ENCODE measurements around the gene RBP5. TPM values are rescaled to one million over a fixed set of nuclear protein-coding genes. Genes with fewer than 3 reads are reported as not detected.

The RBP5 gene
- total RNA-seq, 1 experiment from 2014 or later: 2.7 TPM

GRCh38 chr12:7093486-7093885 lies 35.2 kb downstream of the RBP5 start:
- Mint-ChIP-seq H3K36me3 (ENCODE audit: insufficient read depth in 1 of 3, low read depth in 3 of 3) (peaks cover 8 to 10% (median 8%) of the 10 kb centered on the region in 3 experiments; a peak in 6 of 7 replicates), H3K27me3 (ENCODE audit: low read depth) (peaks cover 10% of the 10 kb centered on the region), H3K9me3 (no peaks in the 10 kb centered on the region), H3K27ac (no peak overlapping the region), H3K4me3 (no peak overlapping the region), H3K4me1 (peaks cover 33 to 34% of the 10 kb centered on the region in 2 experiments)
- H4K8ac ChIP-seq (replicated peaks; ENCODE audit: insufficient read length, low read depth, low read length): no peak overlapping the region
- no peak overlapping the region for H3K23ac ChIP-seq (ENCODE audit: insufficient read length, low read depth, low read length)
- H4K5ac ChIP-seq (ENCODE audit: insufficient read length, low read depth, low read length): no peak overlapping the region
- no peak overlapping the region for H3K14ac ChIP-seq (ENCODE audit: insufficient read depth, low read length)
- no peaks in the 10 kb centered on the region for H3K79me1 ChIP-seq (ENCODE audit: insufficient read depth, low read depth, low read length, poor library complexity, severe bottlenecking)
- DNase-seq: no peak
- no peak overlapping the region for H2BK5ac ChIP-seq (ENCODE audit: insufficient read length, low read length)
- no peak overlapping the region for H2AK5ac ChIP-seq (ENCODE audit: insufficient read length, low read length)
- H2BK120ac ChIP-seq (ENCODE audit: low read depth, low read length, poor library complexity, severe bottlenecking): no peak overlapping the region
- H3K4ac ChIP-seq (ENCODE audit: low read depth, low read length): no peak overlapping the region
- no peak overlapping the region for H3K9ac ChIP-seq (ENCODE audit: extremely low read depth, insufficient read length, low read length)
- H3K27me3 ChIP-seq (ENCODE audit: insufficient read depth, low read length): no peaks in the 10 kb centered on the region; the same call in 1 of the 2 replicates
- no peak overlapping the region for H2BK15ac ChIP-seq (ENCODE audit: low read depth, low read length)
- no peaks in the 10 kb centered on the region for H3K9me3 ChIP-seq (ENCODE audit: control insufficient read depth, low read depth, low read length)
- no peak overlapping the region for H3K56ac ChIP-seq (ENCODE audit: insufficient read length, low read depth, low read length)
- no peak overlapping the region for H2BK12ac ChIP-seq (ENCODE audit: insufficient read length, low read depth, low read length)
- H3K79me2 ChIP-seq (ENCODE audit: insufficient read depth, low read length): no peaks in the 10 kb centered on the region
- peaks cover 4% of the 10 kb centered on the region for H3K23me2 ChIP-seq (ENCODE audit: insufficient read length, low read depth, low read length, poor library complexity, severe bottlenecking)
- no peak overlapping the region for H2BK20ac ChIP-seq (ENCODE audit: low read depth, low read length, poor library complexity, severe bottlenecking)
- no peak overlapping the region for H3K18ac ChIP-seq (ENCODE audit: insufficient read length, low read depth, low read length)
- H3K4me2 ChIP-seq (ENCODE audit: insufficient read depth, insufficient read length, low read length): no peak overlapping the region
- H3K27ac ChIP-seq (ENCODE audit: insufficient read length, low read depth, low read length): no peak overlapping the region
- TF ChIP-seq CTCF (conservative IDR thresholded peaks at IDR 0.05): no peak
- no CpG with 5 or more reads among the region's 5 CpGs for WGBS (ENCODE audit: extremely low coverage, insufficient read length, low lambda C conversion rate)
- no peak overlapping the region for H2AFZ ChIP-seq (ENCODE audit: low read length)
- no peak overlapping the region for H3T11ph ChIP-seq (ENCODE audit: low read length)
- peaks cover 16% of the 10 kb centered on the region; the same call in 1 of the 2 replicates for H3K4me1 ChIP-seq (ENCODE audit: insufficient read depth, low read length)
- H4K20me1 ChIP-seq (ENCODE audit: control insufficient read depth, insufficient read depth, insufficient read length): no peaks in the 10 kb centered on the region
- H4K91ac ChIP-seq (ENCODE audit: insufficient read length, low read depth, low read length): no peak overlapping the region
